OCI-LY1 (cell line): Measurements from ENCODE around the gene FRMD6.

Experiments used
- CTCF ChIP-seq: fragments of 200-600 bp; sonication (generic), shearing (Covaris generic); IDR thresholded peaks from 2 replicates; pipeline ENCODE4 v1.5.1; 2017; ENCODE audit warnings: mild to moderate bottlenecking, antibody characterized with exemption, low read length, moderate library complexity, mixed read lengths
- EZH2 ChIP-seq: fragments of 200-600 bp; sonication (generic), shearing (Covaris generic); IDR thresholded peaks from 2 replicates; pipeline ENCODE4 v1.8.0; 2017; ENCODE audit warnings: borderline replicate concordance, mixed run types, mild to moderate bottlenecking, antibody characterized with exemption, low read length, moderate library complexity, mixed read lengths

DNA sequence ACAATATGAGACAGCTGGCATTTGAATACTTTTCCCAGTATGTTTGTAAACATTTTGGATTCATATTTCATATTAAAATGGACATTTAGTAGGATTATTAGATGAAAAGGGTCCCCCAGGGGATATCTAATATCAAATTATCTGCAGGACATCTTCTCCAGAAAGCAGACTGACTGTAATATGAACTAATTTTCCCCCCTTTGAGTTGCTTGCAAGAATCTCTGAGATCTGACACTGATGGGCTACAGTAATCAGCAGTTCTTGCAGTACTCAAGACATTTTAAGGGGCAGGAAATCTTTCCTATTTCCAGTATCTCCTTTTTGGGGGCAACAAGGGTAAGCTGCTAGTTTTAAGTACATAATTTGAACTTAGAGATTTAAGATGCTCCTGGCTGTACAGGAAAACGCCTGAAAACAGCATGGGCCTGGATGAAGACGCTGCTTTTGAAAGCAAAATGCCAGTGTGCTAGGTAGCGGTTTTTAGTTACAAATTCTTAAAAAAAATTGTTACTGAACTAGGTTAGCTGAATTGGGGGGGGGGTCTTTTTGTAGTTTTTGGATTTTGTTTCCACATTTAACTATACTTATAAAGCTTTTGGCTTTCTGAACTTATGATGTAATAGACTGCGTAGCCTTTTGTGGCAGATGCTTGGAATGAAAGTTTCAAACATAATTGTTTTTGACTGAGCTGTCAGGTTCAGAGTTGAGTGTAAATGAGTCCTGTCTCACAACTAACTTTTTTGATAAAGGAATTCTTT is 2.2 kb downstream of the FRMD6 start:
- TF ChIP-seq EZH2 (no peak), CTCF (no peak)
